ENCODE results near the gene IL36A. TPM values are rescaled to one million over a fixed set of nuclear protein-coding genes. Genes with fewer than 3 reads are reported as not detected.

IL36A gene
- total RNA-seq, 1 donor from 2014 or later = not detected

DNA sequence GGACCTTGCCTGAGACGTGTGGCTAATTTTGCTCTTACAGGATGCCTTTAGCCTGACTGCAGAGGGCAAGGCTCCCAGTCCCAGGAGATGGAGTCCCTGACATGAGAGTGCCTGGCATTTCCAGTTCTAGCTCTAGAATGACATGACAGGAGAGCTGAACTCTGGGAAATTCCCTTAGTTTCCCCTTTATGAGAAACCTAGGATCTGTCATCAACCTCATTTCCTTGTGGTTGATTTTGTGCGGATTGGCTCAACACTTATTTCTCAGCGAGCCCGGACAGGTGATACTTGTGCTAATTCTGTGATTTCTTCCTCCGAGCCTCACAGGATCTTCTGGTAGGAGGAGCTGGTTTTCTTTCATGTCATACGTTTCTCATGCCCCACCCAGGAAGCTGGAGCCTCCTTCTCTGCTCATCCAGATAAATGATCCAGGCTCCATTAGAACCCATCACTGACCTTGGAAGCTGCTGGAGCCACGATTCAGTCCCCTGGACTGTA is 27.7 kb upstream of the IL36A start, which contains the start of gene IL36G:
TSS of gene IL36G (plus strand) at position 448 of the 498 bp plus-strand sequence. CDS start 633 bp downstream, outside the sequence.
- Histone ChIP-seq H3K27me3 (ENCODE audit: control insufficient read depth in 3 of 3, insufficient read depth in 3 of 3, low read length in 3 of 3) (peaks cover 0 to 2% (median 0%) of the 10 kb centered on the region in 3 donors), H3K36me3 (ENCODE audit: control insufficient read depth in 3 of 3, insufficient read depth in 3 of 3, low read length in 3 of 3) (no peaks in the 10 kb centered on the region), H3K27ac (ENCODE audit: low read depth, low read length) (no peak within 1 kb of the TSS), H3K9me3 (ENCODE audit: control insufficient read depth in 3 of 3, low read length in 3 of 3) (no peaks in the 10 kb centered on the region), H3K4me1 (ENCODE audit: control insufficient read depth in 3 of 3, insufficient read depth in 3 of 3, low read length in 3 of 3) (no peaks in the 10 kb centered on the region), H3K4me3 (ENCODE audit: low read length in 3 of 3) (no peak within 1 kb of the TSS), H3K9ac (ENCODE audit: low read depth in 1 of 3, low read length in 3 of 3) (no peak within 1 kb of the TSS)

DNA sequence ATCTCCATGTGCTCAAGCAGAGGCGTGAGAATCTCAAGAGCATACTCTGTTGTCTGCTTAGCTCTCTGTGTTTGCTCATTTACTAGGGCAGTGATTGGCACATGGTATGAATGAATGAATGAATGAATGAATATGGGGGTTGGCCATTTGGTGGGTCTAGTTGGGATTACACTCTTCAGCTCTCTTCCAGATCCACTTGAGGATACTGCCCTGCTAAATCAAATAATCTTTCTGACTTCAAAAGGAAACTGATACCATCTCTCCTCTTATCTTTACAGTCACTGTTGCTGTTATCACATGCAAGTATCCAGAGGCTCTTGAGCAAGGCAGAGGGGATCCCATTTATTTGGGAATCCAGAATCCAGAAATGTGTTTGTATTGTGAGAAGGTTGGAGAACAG is 25.5 kb upstream of the IL36A start:
- H3K27ac ChIP-seq (ENCODE audit: low read depth, low read length) = no peak overlapping the region
- no peaks in the 10 kb centered on the region for H3K9me3 ChIP-seq (ENCODE audit: control insufficient read depth in 3 of 3, low read length in 3 of 3)
- H3K9ac ChIP-seq (ENCODE audit: low read depth in 1 of 3, low read length in 3 of 3) = no peak overlapping the region
- H3K36me3 ChIP-seq (ENCODE audit: control insufficient read depth in 3 of 3, insufficient read depth in 3 of 3, low read length in 3 of 3) = no peaks in the 10 kb centered on the region
- peaks cover 0 to 2% (median 0%) of the 10 kb centered on the region in 3 donors for H3K27me3 ChIP-seq (ENCODE audit: control insufficient read depth in 3 of 3, insufficient read depth in 3 of 3, low read length in 3 of 3)
- no peak overlapping the region for H3K4me3 ChIP-seq (ENCODE audit: low read length in 3 of 3)
- H3K4me1 ChIP-seq (ENCODE audit: control insufficient read depth in 3 of 3, insufficient read depth in 3 of 3, low read length in 3 of 3) = no peaks in the 10 kb centered on the region

DNA sequence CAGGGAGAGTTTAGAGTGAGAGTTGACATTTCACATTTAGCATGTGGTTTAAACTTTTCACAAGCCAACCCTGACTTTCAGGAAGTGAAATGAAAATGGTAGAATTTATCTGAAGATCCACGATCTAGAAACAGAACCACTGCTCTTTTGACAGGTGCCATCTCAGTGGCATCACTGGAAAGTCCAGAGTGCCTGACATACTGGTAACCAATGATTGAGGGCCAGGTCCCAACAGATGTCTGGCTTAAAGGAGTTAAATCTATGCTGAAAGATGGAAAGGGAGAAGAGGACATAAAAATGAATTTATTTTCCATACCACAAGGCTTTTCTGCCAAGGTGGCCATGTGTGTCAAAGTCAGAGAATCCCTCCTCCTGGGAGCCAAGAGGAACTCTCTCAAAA is 24.7 kb upstream of the IL36A start:
- H3K9ac ChIP-seq (ENCODE audit: low read depth in 1 of 3, low read length in 3 of 3) = no peak overlapping the region
- H3K27ac ChIP-seq (ENCODE audit: low read depth, low read length) = no peak overlapping the region
- no peaks in the 10 kb centered on the region for H3K9me3 ChIP-seq (ENCODE audit: control insufficient read depth in 3 of 3, low read length in 3 of 3)
- no peaks in the 10 kb centered on the region for H3K36me3 ChIP-seq (ENCODE audit: control insufficient read depth in 3 of 3, insufficient read depth in 3 of 3, low read length in 3 of 3)
- peaks cover 0 to 2% (median 0%) of the 10 kb centered on the region in 3 donors for H3K27me3 ChIP-seq (ENCODE audit: control insufficient read depth in 3 of 3, insufficient read depth in 3 of 3, low read length in 3 of 3)
- no peak overlapping the region for H3K4me3 ChIP-seq (ENCODE audit: low read length in 3 of 3)
- H3K4me1 ChIP-seq (ENCODE audit: control insufficient read depth in 3 of 3, insufficient read depth in 3 of 3, low read length in 3 of 3) = no peaks in the 10 kb centered on the region

DNA sequence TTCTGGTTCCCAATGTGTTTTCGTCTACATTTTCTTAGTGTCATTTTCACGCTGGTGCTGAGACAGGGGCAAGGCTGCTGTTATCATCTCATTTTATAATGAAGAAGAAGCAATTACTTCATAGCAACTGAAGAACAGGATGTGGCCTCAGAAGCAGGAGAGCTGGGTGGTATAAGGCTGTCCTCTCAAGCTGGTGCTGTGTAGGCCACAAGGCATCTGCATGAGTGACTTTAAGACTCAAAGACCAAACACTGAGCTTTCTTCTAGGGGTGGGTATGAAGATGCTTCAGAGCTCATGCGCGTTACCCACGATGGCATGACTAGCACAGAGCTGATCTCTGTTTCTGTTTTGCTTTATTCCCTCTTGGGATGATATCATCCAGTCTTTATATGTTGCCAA is 20.2 kb upstream of the IL36A start:
- Histone ChIP-seq H3K4me1 (ENCODE audit: control insufficient read depth in 3 of 3, insufficient read depth in 3 of 3, low read length in 3 of 3) (no peaks in the 10 kb centered on the region), H3K9ac (ENCODE audit: low read depth in 1 of 3, low read length in 3 of 3) (no peak overlapping the region), H3K27me3 (ENCODE audit: control insufficient read depth in 3 of 3, insufficient read depth in 3 of 3, low read length in 3 of 3) (no peaks in the 10 kb centered on the region), H3K4me3 (ENCODE audit: low read length in 3 of 3) (no peak overlapping the region), H3K27ac (ENCODE audit: low read depth, low read length) (no peak overlapping the region), H3K36me3 (ENCODE audit: control insufficient read depth in 3 of 3, insufficient read depth in 3 of 3, low read length in 3 of 3) (no peaks in the 10 kb centered on the region), H3K9me3 (ENCODE audit: control insufficient read depth in 3 of 3, low read length in 3 of 3) (no peaks in the 10 kb centered on the region)

DNA sequence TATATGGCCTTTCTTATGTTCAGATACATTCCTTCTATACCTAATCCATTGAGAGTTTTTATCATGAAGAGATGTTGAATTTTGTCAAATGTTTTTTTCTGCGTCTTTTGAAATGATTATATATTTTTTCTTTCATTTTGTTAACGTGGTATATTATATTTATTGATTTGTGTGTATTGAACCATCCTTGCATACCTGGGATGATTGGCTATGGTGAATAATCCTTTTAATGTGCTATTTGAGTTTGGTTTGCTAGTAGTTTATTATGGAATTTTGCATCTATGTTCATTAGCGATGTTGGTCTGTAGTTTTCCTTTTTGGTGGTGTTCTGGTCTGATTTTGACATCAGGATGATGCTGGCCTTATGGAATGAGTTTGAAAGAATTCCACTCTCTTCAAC is 15.6 kb upstream of the IL36A start:
- Histone ChIP-seq H3K9me3 (ENCODE audit: control insufficient read depth in 3 of 3, low read length in 3 of 3) (peaks cover 3 to 9% (median 7%) of the 10 kb centered on the region in 3 donors), H3K36me3 (ENCODE audit: control insufficient read depth in 3 of 3, insufficient read depth in 3 of 3, low read length in 3 of 3) (no peaks in the 10 kb centered on the region)

DNA sequence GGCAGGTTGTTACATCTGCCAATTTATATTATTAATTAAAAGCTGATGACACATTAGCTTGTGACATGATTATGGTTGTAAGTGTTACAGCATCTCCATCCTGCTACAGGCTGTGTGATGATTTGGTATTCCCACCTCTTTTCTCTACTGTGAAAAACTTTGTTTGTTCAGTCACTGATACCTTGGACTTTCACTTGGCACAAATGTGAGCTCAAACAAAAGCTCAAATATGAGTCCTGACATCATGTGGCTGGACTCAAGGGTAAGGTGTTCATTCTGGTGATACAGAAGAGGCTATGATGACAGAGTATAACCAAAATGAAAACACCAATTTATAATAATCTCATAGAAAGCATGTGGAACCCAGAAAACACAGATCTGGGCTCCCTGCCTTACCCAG is 11.4 kb upstream of the IL36A start:
- Histone ChIP-seq H3K36me3 (ENCODE audit: control insufficient read depth in 3 of 3, insufficient read depth in 3 of 3, low read length in 3 of 3) (no peaks in the 10 kb centered on the region), H3K27me3 (ENCODE audit: control insufficient read depth in 3 of 3, insufficient read depth in 3 of 3, low read length in 3 of 3) (no peaks in the 10 kb centered on the region), H3K4me3 (ENCODE audit: low read length in 3 of 3) (no peak overlapping the region), H3K27ac (ENCODE audit: low read depth, low read length) (no peak overlapping the region), H3K4me1 (ENCODE audit: control insufficient read depth in 3 of 3, insufficient read depth in 3 of 3, low read length in 3 of 3) (no peaks in the 10 kb centered on the region), H3K9me3 (ENCODE audit: control insufficient read depth in 3 of 3, low read length in 3 of 3) (peaks cover 3 to 9% (median 7%) of the 10 kb centered on the region in 3 donors), H3K9ac (ENCODE audit: low read depth in 1 of 3, low read length in 3 of 3) (no peak overlapping the region)

More for the DNA sequence above, 15.6 kb upstream of the IL36A start:
- Histone ChIP-seq H3K9ac (ENCODE audit: low read depth in 1 of 3, low read length in 3 of 3) (no peak overlapping the region), H3K27ac (ENCODE audit: low read depth, low read length) (no peak overlapping the region), H3K4me1 (ENCODE audit: control insufficient read depth in 3 of 3, insufficient read depth in 3 of 3, low read length in 3 of 3) (no peaks in the 10 kb centered on the region), H3K27me3 (ENCODE audit: control insufficient read depth in 3 of 3, insufficient read depth in 3 of 3, low read length in 3 of 3) (no peaks in the 10 kb centered on the region), H3K4me3 (ENCODE audit: low read length in 3 of 3) (no peak overlapping the region)

DNA sequence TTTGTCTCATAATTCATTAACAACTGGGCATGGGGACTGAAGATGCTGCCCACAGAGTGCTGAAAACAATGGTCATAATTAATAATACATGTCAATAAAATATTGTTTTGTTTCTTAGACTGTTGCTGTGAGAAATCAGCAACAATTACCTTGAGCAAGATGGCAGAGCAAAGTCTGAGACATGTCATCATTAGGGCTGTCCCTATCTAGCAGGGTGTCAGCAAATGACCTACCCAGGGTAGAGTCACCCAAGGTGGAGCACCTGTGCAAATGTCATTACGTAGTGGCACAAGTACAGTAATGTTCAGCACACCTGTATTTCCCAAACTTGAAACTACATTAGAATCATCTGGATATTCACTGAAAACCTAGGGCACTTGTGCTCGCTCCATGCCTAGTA is 10.6 kb upstream of the IL36A start:
- no peak overlapping the region for H3K4me3 ChIP-seq (ENCODE audit: low read length in 3 of 3)
- no peak overlapping the region for H3K9ac ChIP-seq (ENCODE audit: low read depth in 1 of 3, low read length in 3 of 3)
- H3K36me3 ChIP-seq (ENCODE audit: control insufficient read depth in 3 of 3, insufficient read depth in 3 of 3, low read length in 3 of 3) = no peaks in the 10 kb centered on the region
- H3K27me3 ChIP-seq (ENCODE audit: control insufficient read depth in 3 of 3, insufficient read depth in 3 of 3, low read length in 3 of 3) = no peaks in the 10 kb centered on the region
- H3K9me3 ChIP-seq (ENCODE audit: control insufficient read depth in 3 of 3, low read length in 3 of 3) = peaks cover 4 to 9% (median 8%) of the 10 kb centered on the region in 3 donors
- no peaks in the 10 kb centered on the region for H3K4me1 ChIP-seq (ENCODE audit: control insufficient read depth in 3 of 3, insufficient read depth in 3 of 3, low read length in 3 of 3)
- no peak overlapping the region for H3K27ac ChIP-seq (ENCODE audit: low read depth, low read length)

DNA sequence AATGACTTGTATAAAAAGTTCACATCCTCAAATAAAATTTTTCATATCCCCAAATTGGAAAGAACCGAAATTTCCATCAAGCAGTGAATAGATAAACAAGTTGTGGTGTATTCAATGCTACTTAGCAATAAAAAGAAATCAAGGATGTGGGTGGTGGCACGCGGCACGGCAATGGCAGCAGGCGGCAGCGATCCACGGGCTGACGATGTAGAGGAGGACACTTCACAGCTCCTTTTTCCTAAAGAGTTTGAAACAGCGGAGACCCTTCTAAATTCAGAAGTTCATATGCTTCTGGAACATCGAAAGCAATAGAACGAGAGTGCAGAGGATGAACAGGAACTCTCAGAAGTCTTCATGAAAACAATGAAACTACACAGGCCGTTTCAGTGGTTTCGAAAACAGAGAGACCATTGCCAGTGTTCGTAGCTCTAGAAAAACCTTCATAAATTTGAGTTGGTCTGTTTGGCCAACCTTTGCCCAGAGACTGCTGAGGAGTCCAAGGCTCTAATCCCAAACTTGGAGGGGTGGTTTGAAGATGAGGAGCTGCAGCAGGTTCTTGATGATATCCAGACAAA is 9.8 kb upstream of the IL36A start:
- Histone ChIP-seq H3K27me3 (ENCODE audit: control insufficient read depth in 3 of 3, insufficient read depth in 3 of 3, low read length in 3 of 3) (no peaks in the 10 kb centered on the region), H3K4me1 (ENCODE audit: control insufficient read depth in 3 of 3, insufficient read depth in 3 of 3, low read length in 3 of 3) (no peaks in the 10 kb centered on the region), H3K4me3 (ENCODE audit: low read length in 3 of 3) (no peak overlapping the region), H3K9ac (ENCODE audit: low read depth in 1 of 3, low read length in 3 of 3) (no peak overlapping the region), H3K9me3 (ENCODE audit: control insufficient read depth in 3 of 3, low read length in 3 of 3) (peaks cover 7 to 12% (median 8%) of the 10 kb centered on the region in 3 donors), H3K36me3 (ENCODE audit: control insufficient read depth in 3 of 3, insufficient read depth in 3 of 3, low read length in 3 of 3) (no peaks in the 10 kb centered on the region), H3K27ac (ENCODE audit: low read depth, low read length) (no peak overlapping the region)

DNA sequence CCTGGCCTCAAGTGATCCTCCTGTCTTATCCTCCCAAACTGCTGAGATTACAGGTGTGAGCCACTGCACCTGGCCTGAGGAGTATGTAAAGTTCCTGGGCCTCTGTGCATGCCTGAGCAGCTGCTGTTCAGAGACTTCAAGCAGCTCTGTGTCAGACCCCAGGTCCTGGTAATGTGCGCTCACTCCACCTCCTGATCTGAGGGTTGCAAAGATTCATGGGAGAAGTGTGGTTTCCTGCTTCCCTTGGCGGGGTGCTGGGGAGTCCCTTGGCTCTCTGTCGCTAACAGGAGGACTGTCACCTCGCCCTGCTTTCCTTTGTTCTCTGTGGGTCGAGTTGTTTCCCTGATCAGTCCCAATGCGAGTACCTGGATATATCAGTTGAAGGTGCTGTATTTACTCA is 8.6 kb upstream of the IL36A start:
- Histone ChIP-seq H3K4me1 (ENCODE audit: control insufficient read depth in 3 of 3, insufficient read depth in 3 of 3, low read length in 3 of 3) (no peaks in the 10 kb centered on the region), H3K4me3 (ENCODE audit: low read length in 3 of 3) (no peak overlapping the region), H3K27me3 (ENCODE audit: control insufficient read depth in 3 of 3, insufficient read depth in 3 of 3, low read length in 3 of 3) (no peaks in the 10 kb centered on the region), H3K36me3 (ENCODE audit: control insufficient read depth in 3 of 3, insufficient read depth in 3 of 3, low read length in 3 of 3) (no peaks in the 10 kb centered on the region), H3K27ac (ENCODE audit: low read depth, low read length) (no peak overlapping the region), H3K9ac (ENCODE audit: low read depth in 1 of 3, low read length in 3 of 3) (no peak overlapping the region), H3K9me3 (ENCODE audit: control insufficient read depth in 3 of 3, low read length in 3 of 3) (peaks cover 7 to 12% (median 8%) of the 10 kb centered on the region in 3 donors)

DNA sequence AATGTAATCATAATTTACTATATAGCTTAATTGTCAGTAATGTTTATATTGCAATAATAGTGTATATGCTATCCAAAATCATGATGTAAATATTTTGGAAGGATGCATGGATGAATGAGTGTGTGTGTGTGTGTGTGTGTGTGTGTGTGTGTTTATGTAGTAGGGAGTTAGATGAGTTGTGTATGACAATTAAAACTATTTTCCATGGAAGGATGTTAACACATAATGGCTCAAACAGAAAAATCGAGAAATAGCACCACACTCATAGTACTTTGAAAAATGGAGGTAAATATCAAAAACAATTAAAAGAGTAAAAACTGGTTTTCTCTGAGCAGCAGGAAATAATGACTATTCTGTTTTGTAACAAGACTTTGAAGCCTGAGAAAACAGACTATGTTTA is 8.1 kb upstream of the IL36A start:
- H3K4me3 ChIP-seq (ENCODE audit: low read length in 3 of 3) = no peak overlapping the region
- no peak overlapping the region for H3K27ac ChIP-seq (ENCODE audit: low read depth, low read length)
- H3K36me3 ChIP-seq (ENCODE audit: control insufficient read depth in 3 of 3, insufficient read depth in 3 of 3, low read length in 3 of 3) = no peaks in the 10 kb centered on the region
- H3K9me3 ChIP-seq (ENCODE audit: control insufficient read depth in 3 of 3, low read length in 3 of 3) = peaks cover 7 to 8% (median 8%) of the 10 kb centered on the region in 3 donors
- H3K27me3 ChIP-seq (ENCODE audit: control insufficient read depth in 3 of 3, insufficient read depth in 3 of 3, low read length in 3 of 3) = no peaks in the 10 kb centered on the region
- H3K4me1 ChIP-seq (ENCODE audit: control insufficient read depth in 3 of 3, insufficient read depth in 3 of 3, low read length in 3 of 3) = no peaks in the 10 kb centered on the region
- H3K9ac ChIP-seq (ENCODE audit: low read depth in 1 of 3, low read length in 3 of 3) = no peak overlapping the region
